ENCODE measurements around the gene TRPV6. TPM values are rescaled to one million over a fixed set of nuclear protein-coding genes. Genes with fewer than 3 reads are reported as not detected.

TRPV6 gene
- total RNA-seq, 1 donor from 2014 or later: not detected

DNA sequence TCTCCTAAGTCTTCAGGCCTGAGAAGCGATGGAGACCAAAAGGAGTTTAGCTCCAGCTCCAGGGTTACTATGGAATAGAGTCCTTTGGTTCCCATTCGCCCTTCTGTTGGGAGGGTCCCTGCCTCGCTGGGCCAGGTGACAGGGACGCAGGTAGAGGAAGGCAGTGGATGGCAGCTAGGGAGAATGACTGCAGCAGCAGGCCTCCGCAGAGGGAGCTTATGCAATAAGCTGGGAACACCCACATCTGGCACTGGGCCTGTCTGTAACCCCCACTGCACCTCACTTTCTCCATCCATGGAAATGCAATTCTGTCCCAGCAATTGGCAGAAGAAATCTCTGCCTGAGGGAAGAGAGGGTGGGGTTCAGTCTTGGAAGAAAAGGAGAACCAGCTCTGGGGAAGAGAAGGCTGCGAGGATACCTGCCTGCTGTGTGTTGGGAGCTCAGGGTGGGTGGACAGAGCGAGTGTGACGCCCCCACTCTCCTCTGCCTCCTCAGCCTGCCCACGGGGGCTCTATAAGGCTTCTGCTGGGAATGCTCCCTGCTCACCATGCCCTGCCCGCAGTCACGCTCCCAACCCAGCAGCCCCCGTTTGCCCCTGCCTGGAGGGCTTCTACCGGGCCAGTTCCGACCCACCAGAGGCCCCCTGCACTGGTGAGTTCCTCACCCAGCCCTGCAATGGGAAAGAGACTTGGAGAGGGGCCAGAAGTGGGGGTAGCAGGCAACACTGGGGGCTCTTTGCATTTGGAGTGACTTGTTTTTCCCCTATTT, 20.4 kb downstream of the TRPV6 start:
- Histone ChIP-seq H3K27ac (ENCODE audit: low read depth, low read length) (no peak overlapping the region), H3K9me3 (ENCODE audit: control insufficient read depth in 3 of 3, low read length in 3 of 3) (no peaks in the 10 kb centered on the region), H3K9ac (ENCODE audit: low read depth in 1 of 3, low read length in 3 of 3) (no peak overlapping the region), H3K4me3 (ENCODE audit: low read length in 3 of 3) (no peak overlapping the region), H3K27me3 (ENCODE audit: control insufficient read depth in 3 of 3, insufficient read depth in 3 of 3, low read length in 3 of 3) (no peaks in the 10 kb centered on the region), H3K36me3 (ENCODE audit: control insufficient read depth in 3 of 3, insufficient read depth in 3 of 3, low read length in 3 of 3) (no peaks in the 10 kb centered on the region), H3K4me1 (ENCODE audit: control insufficient read depth in 3 of 3, insufficient read depth in 3 of 3, low read length in 3 of 3) (no peaks in the 10 kb centered on the region)

GRCh38 chr7:142863891-142864685, 21.5 kb downstream of the TRPV6 start:
- Histone ChIP-seq H3K9ac (ENCODE audit: low read depth in 1 of 3, low read length in 3 of 3) (no peak overlapping the region), H3K9me3 (ENCODE audit: control insufficient read depth in 3 of 3, low read length in 3 of 3) (no peaks in the 10 kb centered on the region), H3K36me3 (ENCODE audit: control insufficient read depth in 3 of 3, insufficient read depth in 3 of 3, low read length in 3 of 3) (no peaks in the 10 kb centered on the region), H3K4me3 (ENCODE audit: low read length in 3 of 3) (no peak overlapping the region), H3K27ac (ENCODE audit: low read depth, low read length) (no peak overlapping the region), H3K27me3 (ENCODE audit: control insufficient read depth in 3 of 3, insufficient read depth in 3 of 3, low read length in 3 of 3) (no peaks in the 10 kb centered on the region), H3K4me1 (ENCODE audit: control insufficient read depth in 3 of 3, insufficient read depth in 3 of 3, low read length in 3 of 3) (no peaks in the 10 kb centered on the region)

- H3K4me1 ChIP-seq (ENCODE audit: control insufficient read depth in 3 of 3, insufficient read depth in 3 of 3, low read length in 3 of 3): no peaks in the 10 kb centered on the region
- H3K27ac ChIP-seq (ENCODE audit: low read depth, low read length): no peak overlapping the region
- H3K9me3 ChIP-seq (ENCODE audit: control insufficient read depth in 3 of 3, low read length in 3 of 3): no peaks in the 10 kb centered on the region
- no peak overlapping the region for H3K4me3 ChIP-seq (ENCODE audit: low read length in 3 of 3)
- H3K9ac ChIP-seq (ENCODE audit: low read depth in 1 of 3, low read length in 3 of 3): no peak overlapping the region
- H3K27me3 ChIP-seq (ENCODE audit: control insufficient read depth in 3 of 3, insufficient read depth in 3 of 3, low read length in 3 of 3): no peaks in the 10 kb centered on the region
- H3K36me3 ChIP-seq (ENCODE audit: control insufficient read depth in 3 of 3, insufficient read depth in 3 of 3, low read length in 3 of 3): no peaks in the 10 kb centered on the region
Observed at GRCh38 chr7:142862786-142863400, 22.7 kb downstream of the TRPV6 start.

- H3K9me3 ChIP-seq (ENCODE audit: control insufficient read depth in 3 of 3, low read length in 3 of 3): no peaks in the 10 kb centered on the region
- no peak overlapping the region for H3K4me3 ChIP-seq (ENCODE audit: low read length in 3 of 3)
- H3K27ac ChIP-seq (ENCODE audit: low read depth, low read length): no peak overlapping the region
- no peaks in the 10 kb centered on the region for H3K36me3 ChIP-seq (ENCODE audit: control insufficient read depth in 3 of 3, insufficient read depth in 3 of 3, low read length in 3 of 3)
- peaks cover 0 to 2% (median 0%) of the 10 kb centered on the region in 3 donors for H3K4me1 ChIP-seq (ENCODE audit: control insufficient read depth in 3 of 3, insufficient read depth in 3 of 3, low read length in 3 of 3)
- H3K27me3 ChIP-seq (ENCODE audit: control insufficient read depth in 3 of 3, insufficient read depth in 3 of 3, low read length in 3 of 3): no peaks in the 10 kb centered on the region
- no peak overlapping the region for H3K9ac ChIP-seq (ENCODE audit: low read depth in 1 of 3, low read length in 3 of 3)
Observed at GRCh38 chr7:142862351-142862750, 23.2 kb downstream of the TRPV6 start.

GRCh38 chr7:142860968-142861367, 24.6 kb downstream of the TRPV6 start:
- no peak overlapping the region for H3K9ac ChIP-seq (ENCODE audit: low read depth in 1 of 3, low read length in 3 of 3)
- no peaks in the 10 kb centered on the region for H3K9me3 ChIP-seq (ENCODE audit: control insufficient read depth in 3 of 3, low read length in 3 of 3)
- H3K36me3 ChIP-seq (ENCODE audit: control insufficient read depth in 3 of 3, insufficient read depth in 3 of 3, low read length in 3 of 3): no peaks in the 10 kb centered on the region
- H3K27ac ChIP-seq (ENCODE audit: low read depth, low read length): no peak overlapping the region
- peaks cover 0 to 7% (median 6%) of the 10 kb centered on the region in 3 donors for H3K4me1 ChIP-seq (ENCODE audit: control insufficient read depth in 3 of 3, insufficient read depth in 3 of 3, low read length in 3 of 3)
- no peaks in the 10 kb centered on the region for H3K27me3 ChIP-seq (ENCODE audit: control insufficient read depth in 3 of 3, insufficient read depth in 3 of 3, low read length in 3 of 3)
- no peak overlapping the region for H3K4me3 ChIP-seq (ENCODE audit: low read length in 3 of 3)

DNA sequence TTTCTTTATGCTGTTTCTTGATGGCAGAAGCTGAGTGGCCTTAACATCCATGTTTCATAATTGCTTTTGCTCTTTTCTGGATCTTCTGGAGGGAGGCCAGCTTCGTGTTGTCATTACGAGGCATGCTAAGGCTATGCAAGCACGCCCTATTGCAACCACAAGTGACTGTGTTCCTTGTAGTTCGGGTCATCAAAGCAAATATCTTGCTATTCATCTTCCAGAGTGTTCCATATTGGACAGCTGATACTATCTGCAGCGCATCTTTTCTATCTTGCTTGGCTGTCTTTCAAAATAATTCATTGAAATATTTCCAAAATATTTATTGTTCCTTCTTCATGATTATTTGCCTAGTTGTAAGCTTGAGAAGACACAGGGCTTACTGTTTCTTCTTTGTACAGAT, 25.7 kb downstream of the TRPV6 start:
- Histone ChIP-seq H3K4me1 (ENCODE audit: control insufficient read depth in 3 of 3, insufficient read depth in 3 of 3, low read length in 3 of 3) (peaks cover 7 to 17% (median 14%) of the 10 kb centered on the region in 3 donors), H3K36me3 (ENCODE audit: control insufficient read depth in 3 of 3, insufficient read depth in 3 of 3, low read length in 3 of 3) (no peaks in the 10 kb centered on the region), H3K27me3 (ENCODE audit: control insufficient read depth in 3 of 3, insufficient read depth in 3 of 3, low read length in 3 of 3) (no peaks in the 10 kb centered on the region)

GRCh38 chr7:142859411-142859810, 26.1 kb downstream of the TRPV6 start:
- peaks cover 7 to 17% (median 14%) of the 10 kb centered on the region in 3 donors for H3K4me1 ChIP-seq (ENCODE audit: control insufficient read depth in 3 of 3, insufficient read depth in 3 of 3, low read length in 3 of 3)
- H3K9me3 ChIP-seq (ENCODE audit: control insufficient read depth in 3 of 3, low read length in 3 of 3): no peaks in the 10 kb centered on the region
- H3K36me3 ChIP-seq (ENCODE audit: control insufficient read depth in 3 of 3, insufficient read depth in 3 of 3, low read length in 3 of 3): no peaks in the 10 kb centered on the region
- H3K4me3 ChIP-seq (ENCODE audit: low read length in 3 of 3): no peak overlapping the region
- H3K27me3 ChIP-seq (ENCODE audit: control insufficient read depth in 3 of 3, insufficient read depth in 3 of 3, low read length in 3 of 3): no peaks in the 10 kb centered on the region
- H3K27ac ChIP-seq (ENCODE audit: low read depth, low read length): no peak overlapping the region
- H3K9ac ChIP-seq (ENCODE audit: low read depth in 1 of 3, low read length in 3 of 3): no peak overlapping the region

More for the DNA sequence above, 25.7 kb downstream of the TRPV6 start:
- no peak overlapping the region for H3K4me3 ChIP-seq (ENCODE audit: low read length in 3 of 3)
- H3K9ac ChIP-seq (ENCODE audit: low read depth in 1 of 3, low read length in 3 of 3): no peak overlapping the region
- no peak overlapping the region for H3K27ac ChIP-seq (ENCODE audit: low read depth, low read length)
- H3K9me3 ChIP-seq (ENCODE audit: control insufficient read depth in 3 of 3, low read length in 3 of 3): no peaks in the 10 kb centered on the region

DNA sequence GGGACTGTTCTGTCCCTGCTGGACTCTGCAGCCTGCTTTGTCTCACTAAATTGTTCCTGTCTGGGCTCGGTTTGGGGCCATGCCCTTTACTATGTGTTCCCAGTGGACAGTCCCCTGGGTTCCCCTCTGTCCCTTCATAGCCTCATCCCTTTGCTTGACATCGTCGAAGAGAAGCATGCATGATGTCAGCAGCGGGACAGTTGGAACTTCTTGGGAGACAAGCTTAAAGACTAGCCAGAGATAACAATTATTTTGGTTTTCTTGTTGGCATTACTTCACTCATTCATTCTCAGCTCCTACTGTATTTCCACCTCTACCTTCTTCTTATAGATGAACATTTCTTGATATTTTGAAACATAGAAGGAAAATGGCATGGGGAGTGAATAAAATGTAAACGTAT, 27.9 kb downstream of the TRPV6 start:
- no peaks in the 10 kb centered on the region for H3K27me3 ChIP-seq (ENCODE audit: control insufficient read depth in 3 of 3, insufficient read depth in 3 of 3, low read length in 3 of 3)
- H3K9ac ChIP-seq (ENCODE audit: low read depth in 1 of 3, low read length in 3 of 3): no peak overlapping the region
- H3K4me1 ChIP-seq (ENCODE audit: control insufficient read depth in 3 of 3, insufficient read depth in 3 of 3, low read length in 3 of 3): peaks cover 12 to 27% (median 20%) of the 10 kb centered on the region in 3 donors
- H3K27ac ChIP-seq (ENCODE audit: low read depth, low read length): no peak overlapping the region
- H3K9me3 ChIP-seq (ENCODE audit: control insufficient read depth in 3 of 3, low read length in 3 of 3): no peaks in the 10 kb centered on the region
- H3K4me3 ChIP-seq (ENCODE audit: low read length in 3 of 3): no peak overlapping the region
- H3K36me3 ChIP-seq (ENCODE audit: control insufficient read depth in 3 of 3, insufficient read depth in 3 of 3, low read length in 3 of 3): no peaks in the 10 kb centered on the region

DNA sequence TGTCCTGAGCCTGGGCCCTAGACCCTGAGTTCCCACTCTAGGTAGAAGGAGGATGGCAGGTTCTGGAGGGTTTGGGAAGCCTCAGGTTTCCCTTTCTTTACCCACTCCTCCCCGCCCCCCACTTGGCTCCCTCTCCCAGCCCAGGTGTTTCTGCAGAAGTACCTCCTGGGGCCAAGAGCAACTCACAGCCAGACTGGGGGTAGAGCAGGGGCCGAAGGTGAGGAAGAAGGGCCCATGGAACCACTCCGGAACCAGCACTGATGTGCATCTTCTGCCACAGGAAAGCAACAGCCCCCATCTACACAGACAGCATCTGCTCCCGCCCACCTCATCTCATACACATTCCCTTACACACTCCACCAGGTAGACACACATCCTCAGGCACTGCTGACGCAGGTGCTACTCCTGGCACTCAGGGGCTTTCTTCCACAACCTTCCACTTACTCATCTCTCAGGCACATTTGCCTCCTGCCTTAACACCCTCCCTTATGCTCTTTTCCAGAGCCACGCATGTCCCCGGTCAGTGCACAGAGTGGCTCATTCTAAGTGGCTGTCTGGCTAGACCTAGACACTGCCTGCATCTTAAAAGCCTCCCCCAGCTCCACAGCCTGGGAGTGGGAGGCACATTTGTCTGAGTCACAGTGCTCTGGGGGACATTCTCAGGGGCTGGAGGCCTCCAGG, 28.8 kb downstream of the TRPV6 start:
- no peaks in the 10 kb centered on the region for H3K27me3 ChIP-seq (ENCODE audit: control insufficient read depth in 3 of 3, insufficient read depth in 3 of 3, low read length in 3 of 3)
- H3K9me3 ChIP-seq (ENCODE audit: control insufficient read depth in 3 of 3, low read length in 3 of 3): no peaks in the 10 kb centered on the region
- peak overlapping the region in 1 of 3 donors; percentile 25 for H3K9ac ChIP-seq (ENCODE audit: low read depth in 1 of 3, low read length in 3 of 3)
- H3K36me3 ChIP-seq (ENCODE audit: control insufficient read depth in 3 of 3, insufficient read depth in 3 of 3, low read length in 3 of 3): no peaks in the 10 kb centered on the region
- H3K4me1 ChIP-seq (ENCODE audit: control insufficient read depth in 3 of 3, insufficient read depth in 3 of 3, low read length in 3 of 3): peaks cover 12 to 27% (median 20%) of the 10 kb centered on the region in 3 donors
- no peak overlapping the region for H3K27ac ChIP-seq (ENCODE audit: low read depth, low read length)
- H3K4me3 ChIP-seq (ENCODE audit: low read length in 3 of 3): no peak overlapping the region

Measured in skeletal muscle tissue (tissue), 4 donors.